Mammary epithelial cell (primary cell): ENCODE measurements around the gene SLC5A2.

Experiments used
- EZH2 ChIP-seq: IDR thresholded peaks from 2 replicates; pipeline ENCODE4 v1.6.1; 2012; ENCODE audit warnings: low read length, inconsistent platforms, borderline replicate concordance
- TF ChIP-seq, protein P1 (sequence below), 2 donors: IDR thresholded peaks in 1 of 2; conservative IDR thresholded peaks in 1 of 2; 2 replicates each; pipeline ENCODE4 v1.5.1; 2011 to 2012; ENCODE audit warnings: inconsistent platforms in 2 of 2, low read length in 2 of 2, mild to moderate bottlenecking in 2 of 2, control low read depth in 1 of 2, low read depth in 1 of 2; ENCODE audit not compliant: insufficient read depth in 1 of 2; ENCODE audit errors: extremely low read depth in 1 of 2

DNA sequence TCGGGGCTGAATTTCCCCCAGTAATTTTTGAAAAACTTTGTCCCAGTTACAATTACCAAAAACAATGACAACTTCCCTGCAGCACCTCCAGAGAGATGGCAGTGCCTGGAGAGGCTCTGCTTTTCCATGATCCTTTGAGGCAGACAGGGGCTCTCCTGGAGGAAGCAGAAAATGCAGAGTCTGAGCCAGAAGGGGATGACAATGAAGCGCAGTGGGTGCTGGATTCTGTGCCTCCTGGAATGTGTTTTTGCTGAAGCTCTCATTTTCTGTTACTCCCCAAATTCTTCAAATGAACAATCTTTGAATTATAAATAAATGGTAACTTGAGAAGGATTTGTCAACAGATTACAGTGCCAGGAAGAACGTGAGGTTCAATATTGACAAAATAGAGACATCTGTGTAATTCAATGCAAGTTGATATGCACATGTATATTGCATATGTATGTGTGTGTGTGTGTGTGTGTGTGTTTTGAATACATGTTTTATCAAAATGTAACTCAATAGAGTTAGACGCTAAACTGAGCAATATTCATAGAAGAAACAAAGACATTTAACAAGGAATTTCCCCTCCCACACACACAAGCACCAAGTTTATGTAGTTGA, 35.0 kb downstream of the SLC5A2 start:
- TF ChIP-seq, protein P1, sequence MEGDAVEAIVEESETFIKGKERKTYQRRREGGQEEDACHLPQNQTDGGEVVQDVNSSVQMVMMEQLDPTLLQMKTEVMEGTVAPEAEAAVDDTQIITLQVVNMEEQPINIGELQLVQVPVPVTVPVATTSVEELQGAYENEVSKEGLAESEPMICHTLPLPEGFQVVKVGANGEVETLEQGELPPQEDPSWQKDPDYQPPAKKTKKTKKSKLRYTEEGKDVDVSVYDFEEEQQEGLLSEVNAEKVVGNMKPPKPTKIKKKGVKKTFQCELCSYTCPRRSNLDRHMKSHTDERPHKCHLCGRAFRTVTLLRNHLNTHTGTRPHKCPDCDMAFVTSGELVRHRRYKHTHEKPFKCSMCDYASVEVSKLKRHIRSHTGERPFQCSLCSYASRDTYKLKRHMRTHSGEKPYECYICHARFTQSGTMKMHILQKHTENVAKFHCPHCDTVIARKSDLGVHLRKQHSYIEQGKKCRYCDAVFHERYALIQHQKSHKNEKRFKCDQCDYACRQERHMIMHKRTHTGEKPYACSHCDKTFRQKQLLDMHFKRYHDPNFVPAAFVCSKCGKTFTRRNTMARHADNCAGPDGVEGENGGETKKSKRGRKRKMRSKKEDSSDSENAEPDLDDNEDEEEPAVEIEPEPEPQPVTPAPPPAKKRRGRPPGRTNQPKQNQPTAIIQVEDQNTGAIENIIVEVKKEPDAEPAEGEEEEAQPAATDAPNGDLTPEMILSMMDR (conservative IDR thresholded peaks at IDR 0.05 in 1 of 2, IDR thresholded peaks at IDR 0.05 in 1 of 2; ENCODE audit: extremely low read depth in 1 of 2, insufficient read depth in 1 of 2, low read depth in 1 of 2, low read length in 2 of 2) = no peak
- no peak for TF ChIP-seq EZH2
